HepG2 (cell line): ENCODE data around the gene CAST. TPM values are rescaled to one million over a fixed set of nuclear protein-coding genes. Genes with fewer than 3 reads are reported as not detected.

Source experiments
- ATAC-seq: fragments of 200-7000 bp; cut with Tn5 transposase; 3 replicates; pipeline ENCODE4 v1.9.1; 2020; ENCODE audit warnings: mild to moderate bottlenecking, moderate library complexity
- BruUV-seq: library from RNA; stranded (reverse); fragments of 400-500 nt; replicated peaks from 2 replicates; lab custom pipeline; 2021; lab: Mats Ljungman, UMichigan
- CTCF ChIA-PET: fragments of 300-600 bp; formaldehyde crosslinking; extraction: SDS; loops from one replicate; lab custom pipeline; 2021; ENCODE audit warnings: low total read pairs, inconsistent platforms, low intra/inter-chr PET ratio; lab: Yijun Ruan, JAX
- POLR2A ChIA-PET: fragments of 350-600 bp; sonication (Branson Sonifier 250); formaldehyde crosslinking; loops from one replicate; lab custom pipeline; 2020; ENCODE audit warnings: antibody characterized with exemption, inconsistent platforms; lab: Yijun Ruan, JAX
- DNase-seq: peaks from one replicate; pipeline ENCODE4 v3.0.0-alpha.2; 2015; ENCODE audit warnings: low spot score
- FAIRE-seq: peaks from 3 replicates; lab custom pipeline; 2011; peaks lifted over from hg19 to GRCh38; lab: Jason Lieb, UNC
- H2AFZ ChIP-seq: one replicate; pipeline ENCODE4 v1.6.1; 2011; ENCODE audit warnings: low read length, inconsistent platforms
- H3K27ac ChIP-seq: fragments of 300-600 bp; 3 replicates; pipeline ENCODE4 v1.8.0; 2011; ENCODE audit warnings: mixed run types, mild to moderate bottlenecking, mixed read lengths, low read length, inconsistent platforms; ENCODE audit not compliant: insufficient read depth; ENCODE audit errors: extremely low read length
- H3K27me3 ChIP-seq, 2 experiments: fragments of 200-600 bp in 1 of 2; 2 replicates in 1 of 2; 3 replicates in 1 of 2; pipeline versions ENCODE4 v1.6.0 to v1.8.0; 2011; ENCODE audit warnings: low read length in 2 of 2, mild to moderate bottlenecking in 2 of 2, moderate library complexity in 2 of 2, inconsistent platforms in 1 of 2; ENCODE audit not compliant: insufficient read depth in 2 of 2, control insufficient read depth in 1 of 2
- H3K36me3 ChIP-seq, 2 experiments: fragments of 200-600 bp in 1 of 2; replicated peaks in 1 of 2; 2 replicates in 1 of 2; 3 replicates in 1 of 2; pipeline versions ENCODE4 v1.5.1 to v1.8.0; 2011; ENCODE audit warnings: low read length in 2 of 2, inconsistent platforms in 1 of 2; ENCODE audit not compliant: insufficient read depth in 2 of 2, control insufficient read depth in 1 of 2
- H3K4me1 ChIP-seq: 2 replicates; pipeline ENCODE4 v1.5.1; 2012; ENCODE audit warnings: low read length, inconsistent platforms; ENCODE audit not compliant: insufficient read depth
- H3K4me2 ChIP-seq: 2 replicates; pipeline ENCODE4 v1.6.0; 2011; ENCODE audit warnings: low read depth, low read length, inconsistent platforms
- H3K4me3 ChIP-seq, 3 experiments: fragments of 200-600 bp in 1 of 3; sonication (generic), shearing (Covaris generic) in 1 of 3; replicated peaks in 1 of 3; 2 replicates each; pipeline ENCODE4 v1.5.1; 2011 to 2016; ENCODE audit warnings: low read length in 3 of 3, inconsistent platforms in 2 of 3, low read depth in 2 of 3, mild to moderate bottlenecking in 2 of 3, control low read depth in 1 of 3, mixed read lengths in 1 of 3; ENCODE audit not compliant: insufficient read depth in 1 of 3
- H3K79me2 ChIP-seq: one replicate; pipeline ENCODE4 v1.6.1; 2011; ENCODE audit warnings: low read length, inconsistent platforms; ENCODE audit not compliant: insufficient read depth
- H3K9ac ChIP-seq: 2 replicates; pipeline ENCODE4 v1.6.0; 2011; ENCODE audit warnings: mild to moderate bottlenecking, low read depth, low read length, inconsistent platforms; ENCODE audit not compliant: insufficient read depth
- H3K9me3 ChIP-seq: 2 replicates; pipeline ENCODE4 v1.5.1; 2012; ENCODE audit warnings: mild to moderate bottlenecking, low read length
- H4K20me1 ChIP-seq: 2 replicates; pipeline ENCODE4 v1.6.0; 2011; ENCODE audit warnings: inconsistent platforms, mild to moderate bottlenecking, low read length, moderate library complexity; ENCODE audit not compliant: insufficient read depth
- FOXA1 ChIP-seq, 2 experiments: fragments of 450-650 bp in 1 of 2; sonication (generic) in 1 of 2; formaldehyde crosslinking in 1 of 2; IDR thresholded peaks; 2 replicates each; pipeline versions ENCODE4 v1.4.0 to v1.6.1; 2016 to 2020; ENCODE audit warnings: missing genetic modification reagents in 1 of 2
- IKZF4 ChIP-seq: sonication (generic); formaldehyde crosslinking; IDR thresholded peaks from 2 replicates; pipeline ENCODE4 v1.5.1; 2020; ENCODE audit warnings: borderline replicate concordance, mild to moderate bottlenecking, low read depth, missing genetic modification reagents; ENCODE audit errors: not compliant biosample characterization
- MAFF ChIP-seq: IDR thresholded peaks from 2 replicates; pipeline ENCODE4 v1.6.1; 2011; ENCODE audit warnings: low read depth, low read length, improper control_type of control experiment
- MIER2 ChIP-seq: IDR thresholded peaks from 2 replicates; pipeline ENCODE4 v1.6.1; 2016; ENCODE audit warnings: missing biosample characterization, missing genetic modification reagents
- PHB2 ChIP-seq: fragments of 450-650 bp; IDR thresholded peaks from 2 replicates; pipeline ENCODE4 v1.6.1; 2018; ENCODE audit not compliant: partially characterized antibody
- SAP130 ChIP-seq: IDR thresholded peaks from 2 replicates; pipeline ENCODE4 v1.6.1; 2016; ENCODE audit warnings: low read depth
- WGBS: methylation state at CpG from one replicate; pipeline ENCODE4 v1.1.6; 2017; ENCODE audit warnings: low lambda C conversion rate; 5-methylcytosine and 5-hydroxymethylcytosine counted together
- in situ Hi-C: cut with HindIII; loops from 2 replicates; pipeline ENCODE4 v1.10.0; 2017; ENCODE audit warnings: low pct_unique_long_range_greater_than_20kb; ENCODE audit not compliant: extremely low pct_ligation_motif_present
- intact Hi-C: fragments of 100-400 bp; cut with micrococcal nuclease; formaldehyde crosslinking; loops from one replicate; pipeline ENCODE4 v1.10.0; 2022; ENCODE audit not compliant: unreplicated experiment
- polyA plus RNA-seq, 8 experiments: library from polyadenylated mRNA; depleted of rRNA in 3 of 8; stranded (reverse) in 7 of 8; unstranded in 1 of 8; fragments of >200 nt; fragmentation: Illumina TruSeq in 4 of 8; extraction: Trizol in 4 of 8; gene quantifications; 2 replicates each; pipeline versions ENCODE4 v1.2.1 to v1.2.3, GENCODE V29; 2011 to 2016; ENCODE audit warnings: low read depth in 4 of 8, missing spikeins in 1 of 8, mixed read lengths in 1 of 8; ENCODE audit not compliant: insufficient read depth in 1 of 8
- total RNA-seq, 5 experiments: library from RNA; depleted of rRNA; stranded (reverse); fragments of >200 nt; fragmentation: Illumina TruSeq; extraction: Trizol; gene quantifications; 2 replicates each; pipeline ENCODE4 v1.2.3, GENCODE V29; 2016; ENCODE audit warnings: low read depth in 1 of 5

The CAST gene
- total and polyA plus RNA-seq, 2 of the 13 experiments (the other 11 are each of a cell fraction or from before 2014, with no cell fraction given), result 42.1 to 67.6 TPM

DNA sequence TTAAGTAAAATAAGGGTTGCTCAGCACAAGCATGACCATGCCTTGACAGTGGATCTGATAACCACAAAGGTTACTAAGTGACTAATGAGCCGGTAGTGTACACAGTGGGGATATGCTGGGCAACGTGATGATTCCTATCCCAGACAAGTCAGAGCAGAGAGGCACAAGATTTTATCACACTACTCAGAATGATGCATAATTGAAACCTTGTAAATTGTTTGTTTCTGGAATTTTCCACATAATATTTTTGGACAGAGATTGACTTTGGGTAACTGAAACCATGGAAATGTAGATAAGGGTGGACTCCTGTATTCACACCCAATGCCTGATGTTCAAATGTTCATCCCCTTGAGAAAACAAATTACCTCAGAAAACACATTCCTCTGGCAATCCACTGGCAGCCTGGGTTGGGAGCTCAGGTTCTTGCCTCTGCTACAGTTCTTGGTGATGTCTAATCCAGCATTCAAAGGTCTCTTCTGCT is 161.8 kb downstream of the CAST start:
- Histone ChIP-seq H3K9me3 (no peaks in the 10 kb centered on the region), H3K36me3 (no peaks in the 10 kb centered on the region), H3K27me3 (no peaks in the 10 kb centered on the region), H3K79me2 (no peaks in the 10 kb centered on the region), H3K9ac (no peak overlapping the region)
- in situ Hi-C loops, result no loop called here
- FAIRE-seq (no peak), DNase-seq (peak; percentile 25)
- CTCF ChIA-PET, result no interaction called here
- TF ChIP-seq SAP130 (CRISPR knock-in tag) (peak; percentile 21; the same call in 1 of the 2 replicates), MIER2 (CRISPR knock-in tag) (no peak), MAFF (no peak), IKZF4 (CRISPR knock-in tag) (no peak), PHB2 (no peak), FOXA1 (IDR thresholded peaks at IDR 0.05) (no peak), FOXA1 (CRISPR knock-in tag; IDR thresholded peaks at IDR 0.05) (0 out of 2 replicates have a peak, but pooled peaks have one; percentile 27)
- TF ChIP-seq, all 625 proteins: peak for 2
- H4K20me1 ChIP-seq, result no peaks in the 10 kb centered on the region
- peak; percentile 97 for ATAC-seq
- no peak overlapping the region for H3K4me3 ChIP-seq
- peaks cover 10% of the 10 kb centered on the region; the same call in 1 of the 2 replicates for H3K4me1 ChIP-seq
- WGBS, result 0% methylated on average over 2 of the region's 2 CpGs
- no peak overlapping the region for H2AFZ ChIP-seq
- no peak overlapping the region for H3K27ac ChIP-seq
- BruUV-seq, result no TSS peak
- POLR2A ChIA-PET, result no interaction called here
- no peak overlapping the region for H3K4me2 ChIP-seq
- intact Hi-C loops, result no loop called here

Other genes starting within 250 kb of the CAST start
- not detected in 2 replicates for gene PCSK1, start 229.1 kb upstream of the CAST start, total RNA-seq (2016; rRNA removed; fragmentation: Illumina TruSeq; extraction: Trizol)
- gene PCSK1, start 229.1 kb upstream of the CAST start, polyA plus RNA-seq (2011; rRNA removed), result not detected in 2 replicates
- 13.8 and 21.0 TPM in 2 replicates for gene ERAP1, start 145.6 kb downstream of the CAST start, total RNA-seq (2016; rRNA removed; fragmentation: Illumina TruSeq; extraction: Trizol)
- gene ERAP1, start 145.6 kb downstream of the CAST start, polyA plus RNA-seq (2011; rRNA removed), result 44.4 and 52.2 TPM in 2 replicates
- 12.8 and 16.6 TPM in 2 replicates for gene ERAP2, start 214.1 kb downstream of the CAST start, total RNA-seq (2016; rRNA removed; fragmentation: Illumina TruSeq; extraction: Trizol)
- gene ERAP2, start 214.1 kb downstream of the CAST start, polyA plus RNA-seq (2011; rRNA removed), result 12.5 and 12.8 TPM in 2 replicates